GM12874 (cell line): ENCODE measurements around the gene LRPAP1.

Experiments
- CTCF ChIP-seq: IDR thresholded peaks from 2 replicates; pipeline ENCODE4 v1.5.1; 2011; ENCODE audit warnings: low read depth, mild to moderate bottlenecking, control low read depth, low read length, moderate library complexity; ENCODE audit not compliant: insufficient read depth

The LRPAP1 gene

GRCh38 chr4:3521621-3522325 is 10.4 kb downstream of the LRPAP1 start:
- TF ChIP-seq CTCF = no peak

GRCh38 chr4:3520796-3521600 is 11.2 kb downstream of the LRPAP1 start:
- no peak for TF ChIP-seq CTCF

DNA sequence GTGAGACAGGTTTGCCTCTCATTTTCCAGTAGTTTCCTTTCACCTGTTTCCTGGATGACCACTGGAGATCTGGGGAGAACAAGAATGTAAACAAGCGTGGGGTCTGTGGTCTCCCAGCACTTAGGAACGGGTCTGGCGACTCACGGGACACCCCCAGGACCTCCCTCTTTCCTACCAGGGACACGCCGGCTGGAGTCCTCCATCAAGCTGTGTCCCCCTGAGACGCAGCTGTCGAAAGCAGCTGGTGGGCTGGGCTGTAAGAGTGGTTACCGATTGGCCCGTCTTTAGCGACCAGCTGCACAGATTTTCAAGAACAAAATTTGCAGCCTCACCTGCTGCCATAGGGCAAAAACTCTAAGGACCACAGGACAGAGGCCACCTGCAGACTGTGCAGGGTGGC is 11.9 kb downstream of the LRPAP1 start:
- TF ChIP-seq CTCF = no peak

DNA sequence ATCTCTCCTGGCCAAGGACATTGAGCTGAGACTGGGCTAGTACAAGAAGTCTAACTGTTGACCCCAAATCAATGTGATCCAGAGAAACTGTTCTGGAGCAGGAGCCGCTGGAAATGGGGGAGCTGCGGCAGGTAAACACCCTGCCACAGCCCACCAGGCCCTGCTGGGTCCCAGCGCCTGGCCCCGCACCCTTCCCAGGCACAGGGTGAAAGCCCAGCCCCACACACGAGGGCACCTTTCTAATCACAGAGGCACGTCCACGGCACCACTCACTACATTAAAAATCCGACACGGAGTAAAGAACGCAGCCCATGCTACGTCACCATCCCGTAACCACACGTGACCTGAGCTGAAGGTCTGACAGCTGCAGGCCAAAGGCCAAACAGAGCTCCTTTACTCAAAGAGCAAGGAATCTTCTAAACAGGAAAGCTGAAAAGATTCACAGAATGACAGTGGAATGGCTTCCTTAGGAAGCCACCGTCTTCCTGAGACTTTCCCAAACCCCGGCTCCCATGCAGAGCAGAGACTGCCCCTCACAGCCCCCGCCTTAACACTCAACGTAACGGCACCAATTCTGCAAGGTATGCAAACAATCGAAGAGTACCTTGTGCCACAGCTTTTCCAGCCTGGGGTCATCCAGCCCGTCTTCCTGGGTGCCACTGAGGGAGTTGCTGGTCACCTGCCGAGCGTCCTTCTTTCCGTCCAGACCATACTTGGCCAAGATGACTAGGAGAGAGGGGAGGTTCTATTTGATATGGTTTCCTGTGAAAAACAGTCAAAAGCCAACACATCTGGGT is 12.6 kb downstream of the LRPAP1 start:
- no peak for TF ChIP-seq CTCF

DNA sequence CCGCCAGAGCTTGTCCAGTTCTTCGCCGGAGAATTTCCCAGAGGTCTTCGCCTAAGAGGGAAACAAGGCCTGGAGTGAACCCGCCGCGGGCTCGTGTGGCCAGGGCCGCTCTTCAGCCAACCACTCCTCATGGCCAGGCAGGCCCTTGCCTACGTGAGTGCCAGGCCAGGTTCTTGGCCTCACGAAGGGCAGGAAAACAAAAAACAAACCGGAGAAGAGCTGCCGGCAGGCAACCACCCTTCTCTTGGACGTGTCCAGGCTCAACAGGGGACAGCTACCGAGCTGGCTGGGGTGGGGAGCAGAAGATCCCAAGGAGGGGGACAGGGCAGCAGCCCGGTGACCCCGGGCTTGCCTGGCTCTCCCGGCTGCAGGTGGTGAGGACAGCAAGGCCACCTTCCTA is 13.3 kb downstream of the LRPAP1 start:
- TF ChIP-seq CTCF = no peak

- no peak for TF ChIP-seq CTCF
These were observed 13.7 kb downstream of the LRPAP1 start for GRCh38 chr4:3518511-3518880.
